NCI-H128 (cell line): Measurements from ENCODE around the gene DPYSL3.
"Not testable (repeated sequence)": the region's sequence is repeated elsewhere in the genome, so short reads cannot be mapped to it uniquely, and the experiment has no call there.

Experiments
- DNase-seq: peaks from one replicate; lab custom pipeline; 2025; ENCODE audit not compliant: unreplicated experiment; lab: John Stamatoyannopoulos, UW

Gene DPYSL3

DNA sequence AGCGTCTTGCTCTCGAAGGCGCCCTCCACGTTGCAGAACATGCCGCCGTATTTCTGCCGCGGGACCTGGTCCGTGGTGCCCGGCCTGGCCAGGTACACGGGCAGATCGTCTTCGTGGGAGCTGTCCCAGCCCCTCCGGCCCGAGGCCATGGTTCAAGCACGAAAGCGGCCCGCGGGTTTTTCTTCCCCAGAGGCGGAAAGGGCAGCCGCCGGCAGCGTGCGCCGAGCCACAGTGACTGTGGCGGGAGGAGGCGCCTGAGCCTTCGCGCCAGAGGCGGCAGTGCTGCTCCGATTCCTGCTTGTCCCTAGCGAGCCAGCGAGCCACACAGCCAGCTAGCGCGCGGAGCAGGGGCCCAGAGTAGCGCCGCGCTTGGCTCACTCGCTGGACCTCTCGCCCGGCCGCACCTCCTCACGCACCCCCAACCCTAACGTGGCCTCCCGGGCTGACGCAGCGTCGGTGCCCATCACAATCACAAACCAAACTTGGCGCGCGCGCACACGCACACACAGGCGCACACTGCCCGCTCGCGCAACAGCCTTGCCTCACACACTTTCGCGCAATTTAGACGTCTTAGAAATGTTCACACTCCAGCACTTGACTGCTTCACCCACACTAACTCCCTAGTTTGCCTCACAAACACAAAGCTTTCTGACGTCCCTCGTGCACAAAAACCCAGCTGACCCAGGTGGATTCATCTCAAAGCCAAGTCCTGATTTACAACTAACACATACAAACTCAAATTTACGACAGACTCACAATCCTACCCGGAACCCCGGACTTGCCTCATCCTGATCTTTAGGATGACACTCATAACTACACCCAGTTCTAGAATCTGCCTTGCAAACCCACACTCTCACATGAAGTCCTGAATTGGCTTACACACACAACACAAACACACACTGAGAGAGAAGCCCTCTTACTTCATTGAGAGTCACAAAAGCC, at the start of gene DPYSL3:
Gene DPYSL3 (minus strand): TSS at position 359 of the 942 bp plus-strand sequence. CDS start 210 bp downstream, at position 149.
- no peak for DNase-seq

DNA sequence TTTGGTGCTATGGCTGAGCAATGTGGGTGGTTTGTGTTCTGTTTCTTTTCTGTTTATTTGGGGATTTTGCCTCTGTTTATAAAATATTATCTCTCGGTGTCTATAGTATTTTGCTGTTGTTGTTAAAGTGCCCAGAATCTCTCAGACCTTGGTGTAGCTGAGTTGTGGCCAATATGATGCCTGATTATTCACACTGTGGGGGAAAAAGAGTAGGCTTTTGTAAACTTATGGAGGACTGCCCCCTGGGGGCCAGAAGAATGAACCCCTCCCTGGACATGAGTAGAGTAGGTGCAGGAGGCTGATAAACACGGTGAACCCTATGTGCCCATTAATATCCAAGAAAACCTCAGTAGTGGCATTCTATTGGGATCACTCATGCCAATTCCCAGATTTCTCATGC, 49.0 kb upstream of the DPYSL3 start:
- no peak for DNase-seq

DNA sequence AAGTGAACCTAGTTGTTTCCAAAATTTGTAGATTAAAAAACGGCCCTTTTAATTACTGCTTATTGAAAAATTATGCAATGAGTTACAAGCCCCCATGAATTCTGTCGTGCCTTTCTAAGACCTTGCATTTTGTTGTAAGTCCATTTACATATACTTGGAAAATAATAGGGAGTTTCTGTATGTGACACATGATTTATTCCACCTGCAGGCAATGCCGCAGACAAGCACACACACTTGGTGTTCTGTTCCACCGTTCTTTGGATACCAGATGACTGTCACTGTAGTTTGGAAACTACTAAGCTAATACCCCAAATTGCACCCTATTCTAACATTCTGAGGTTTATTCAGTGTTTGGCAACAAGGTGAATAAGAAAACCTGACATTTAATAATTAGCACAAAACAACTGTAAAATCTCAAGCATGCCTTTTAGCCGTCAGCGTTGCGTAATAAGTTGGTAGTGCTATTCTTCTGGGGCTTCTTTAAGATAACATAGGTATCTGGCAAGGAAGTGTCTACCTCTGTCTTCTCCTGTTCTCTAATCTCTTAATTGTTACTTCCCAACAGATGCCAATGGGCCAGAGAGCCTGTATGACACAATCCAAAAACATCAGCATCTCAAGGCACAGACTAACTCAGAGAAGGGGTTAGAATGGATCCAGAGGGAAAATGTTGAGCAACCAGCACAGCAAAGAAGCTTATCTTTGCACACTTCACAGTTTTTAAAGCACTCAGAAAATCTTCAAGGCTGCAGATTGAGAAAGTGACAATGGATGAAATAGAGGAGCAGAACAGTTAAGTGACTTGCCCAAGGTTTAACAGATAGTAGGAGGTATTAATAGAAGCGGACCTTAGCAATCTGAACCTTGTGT, 48.2 kb upstream of the DPYSL3 start:
- DNase-seq: no peak

DNA sequence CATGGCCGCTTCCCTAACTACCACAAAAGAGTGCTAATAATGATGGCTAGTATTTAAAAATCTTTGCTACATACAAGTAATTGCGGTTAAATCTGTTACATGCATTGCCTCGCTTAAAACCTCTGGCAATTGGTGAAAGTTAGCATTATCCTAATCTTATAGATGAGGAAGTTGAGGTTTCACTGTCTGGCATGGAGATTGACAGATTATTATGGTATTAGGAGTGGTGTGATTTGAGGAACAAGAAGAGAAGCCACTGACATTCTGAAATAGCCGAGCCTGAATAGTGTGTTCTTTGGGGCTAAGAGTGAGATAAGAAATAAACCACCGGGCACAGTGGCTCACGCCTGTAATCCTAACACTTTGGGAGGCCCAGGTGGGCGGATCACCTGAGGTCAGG, 45.3 kb upstream of the DPYSL3 start:
- DNase-seq: no peak

DNA sequence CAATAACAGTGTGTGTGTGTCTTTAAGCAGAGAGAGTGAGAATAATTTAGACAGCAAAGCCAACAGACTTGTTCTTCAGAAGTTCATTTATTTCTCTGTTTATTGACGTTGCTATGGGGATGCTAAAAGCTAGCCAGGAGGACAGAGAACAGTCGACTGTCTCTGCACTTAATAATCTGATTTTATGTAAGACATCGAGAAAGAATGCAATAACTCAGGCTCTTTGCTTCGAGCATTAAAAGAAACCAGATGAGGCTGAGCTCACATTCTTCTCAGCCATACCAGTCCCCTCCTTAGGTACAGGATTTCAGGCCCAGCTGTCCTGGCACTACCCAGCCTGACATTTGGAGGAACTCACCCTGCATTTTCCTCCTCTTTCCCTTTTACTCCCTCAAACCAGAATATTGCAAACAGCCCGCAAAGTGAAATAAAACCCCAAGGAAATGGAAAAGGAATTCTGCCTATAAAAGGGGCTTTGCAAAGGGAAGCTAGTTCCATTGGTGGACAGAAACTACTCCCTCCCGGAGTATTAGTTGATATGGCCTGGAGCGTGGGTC, 44.5 kb upstream of the DPYSL3 start:
- DNase-seq: no peak

DNA sequence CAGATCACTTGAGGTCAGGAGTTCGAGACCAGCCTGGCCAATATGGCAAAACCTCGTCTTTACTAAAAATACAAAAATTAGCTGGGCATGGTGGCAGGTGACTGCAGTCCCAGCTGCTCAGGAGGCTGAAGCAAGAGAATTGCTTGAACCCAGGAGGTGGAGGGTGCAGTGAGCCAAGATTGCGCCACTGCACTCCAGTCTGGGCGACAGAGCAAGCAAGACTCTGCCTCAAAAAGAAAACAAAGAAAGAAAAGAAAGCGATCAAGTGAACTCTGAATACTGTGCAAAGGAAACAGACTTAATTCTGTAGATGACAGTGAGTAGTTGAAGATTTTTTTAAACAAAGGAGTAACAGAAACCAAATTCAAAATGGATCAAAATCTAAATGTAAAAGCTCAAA, 43.9 kb upstream of the DPYSL3 start:
- not testable (repeated sequence) for DNase-seq

DNA sequence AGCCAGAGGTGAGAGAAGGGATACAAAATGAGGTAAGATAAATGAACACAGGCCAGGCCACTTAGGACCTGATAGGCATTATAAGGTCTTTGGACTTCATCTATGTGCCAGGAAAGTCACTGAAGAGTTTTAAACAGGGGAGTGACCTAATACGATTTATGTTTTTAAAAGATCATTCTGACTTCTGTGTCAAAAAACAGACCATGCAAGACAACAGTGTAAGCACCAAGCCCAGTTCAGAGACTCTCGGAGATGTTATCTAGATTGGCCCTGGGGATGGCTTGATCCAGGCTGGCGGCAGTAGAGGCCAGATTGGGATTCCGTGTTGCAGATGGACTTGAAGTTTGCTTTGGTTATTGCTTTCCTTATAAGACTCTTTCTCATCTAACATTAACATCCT, 43.0 kb upstream of the DPYSL3 start:
- DNase-seq: no peak

DNA sequence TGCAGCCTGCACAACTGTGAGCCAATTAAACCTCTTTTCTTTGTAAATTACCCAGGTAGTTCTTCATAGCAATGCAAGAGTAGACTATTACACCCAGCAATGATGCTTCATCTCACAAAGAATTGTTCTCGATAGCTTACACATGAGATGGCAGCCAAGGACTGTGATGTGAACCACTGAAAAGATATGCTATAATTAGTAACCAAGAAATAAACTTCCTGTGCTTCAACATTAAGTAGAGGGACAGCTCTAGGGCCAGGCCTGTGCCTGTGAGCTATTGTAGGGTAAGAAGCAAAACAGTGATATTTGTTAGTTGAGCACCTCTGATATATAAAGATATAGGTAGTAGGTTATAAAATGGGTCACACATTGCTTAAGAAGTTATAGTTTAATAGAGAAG, 41.8 kb upstream of the DPYSL3 start:
- DNase-seq: no peak

DNA sequence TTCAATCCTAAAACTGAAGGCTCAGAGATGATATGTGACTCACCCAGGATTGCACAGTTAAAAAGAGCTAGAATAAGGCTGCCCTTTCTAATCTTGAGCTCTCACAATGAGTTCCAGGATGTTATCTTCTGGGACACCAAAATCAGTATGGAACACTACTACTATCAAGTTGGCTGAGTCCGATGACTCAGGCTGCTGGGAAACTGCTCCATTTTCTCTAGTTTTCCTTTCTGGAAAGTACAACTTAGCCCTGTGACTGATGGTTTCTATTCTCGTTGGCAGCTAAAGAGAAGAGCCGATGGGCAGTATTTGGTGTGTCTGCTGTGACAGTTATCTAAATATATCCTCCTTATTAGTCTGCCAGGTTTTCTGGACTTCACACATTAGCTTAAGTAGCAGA, 37.9 kb upstream of the DPYSL3 start:
- no peak for DNase-seq

DNA sequence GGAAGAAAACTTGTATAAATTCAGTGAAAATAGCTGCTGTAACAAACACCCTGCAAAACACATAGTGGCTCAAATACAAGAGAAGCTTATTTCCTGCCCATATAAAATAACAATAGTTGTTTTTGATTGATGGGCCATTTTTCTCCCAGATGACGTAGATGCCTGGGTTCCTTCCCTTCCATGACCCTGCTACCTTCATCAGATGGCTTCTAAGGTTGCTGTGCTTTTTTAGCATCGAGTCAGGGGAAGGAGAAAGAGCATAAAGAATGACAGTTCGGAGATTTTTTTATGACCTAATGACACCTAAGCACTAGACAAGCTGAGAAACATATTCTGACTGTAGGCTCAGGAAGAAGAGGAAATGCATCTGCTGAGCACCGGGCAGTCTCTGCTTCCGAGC, 34.7 kb upstream of the DPYSL3 start:
- DNase-seq: no peak

DNA sequence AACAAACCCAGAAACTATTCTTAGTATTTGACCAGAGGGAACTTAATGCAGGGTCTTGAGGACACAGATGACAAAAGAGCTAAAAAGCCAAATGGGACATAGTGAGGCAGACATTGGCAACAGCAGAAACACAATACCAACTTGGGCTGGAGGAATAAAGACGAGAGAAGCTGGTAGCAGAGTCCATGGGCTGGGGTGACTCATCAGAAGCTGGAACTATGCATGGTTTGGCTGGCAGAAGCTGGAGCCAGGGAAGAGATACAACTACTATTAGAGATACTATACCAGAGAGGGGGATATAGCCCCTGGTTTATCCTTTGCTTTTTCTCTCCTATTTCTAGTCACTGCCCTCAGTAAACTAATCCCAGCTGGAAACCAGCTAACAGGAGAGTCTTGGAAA, 29.2 kb upstream of the DPYSL3 start:
- DNase-seq: no peak

DNA sequence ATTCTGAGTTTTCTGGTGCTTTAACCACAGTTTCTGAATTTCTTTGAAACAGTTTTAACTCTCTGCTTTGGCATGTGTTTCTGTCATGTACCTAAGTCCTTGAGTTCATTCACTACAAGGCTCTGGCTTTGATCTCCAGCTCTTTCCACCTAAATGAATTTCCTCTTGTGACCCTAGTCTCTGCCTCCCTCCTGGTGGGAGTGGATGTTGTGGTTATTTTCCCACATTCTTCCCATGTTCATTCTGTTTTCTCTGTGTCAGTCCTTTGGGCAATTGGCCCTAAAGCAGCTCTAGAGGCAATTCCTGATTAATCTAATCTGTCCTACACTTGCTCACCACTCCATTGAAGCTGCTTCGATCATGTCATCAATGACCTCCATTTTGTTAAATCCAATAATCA, 28.4 kb upstream of the DPYSL3 start:
- no peak for DNase-seq

DNA sequence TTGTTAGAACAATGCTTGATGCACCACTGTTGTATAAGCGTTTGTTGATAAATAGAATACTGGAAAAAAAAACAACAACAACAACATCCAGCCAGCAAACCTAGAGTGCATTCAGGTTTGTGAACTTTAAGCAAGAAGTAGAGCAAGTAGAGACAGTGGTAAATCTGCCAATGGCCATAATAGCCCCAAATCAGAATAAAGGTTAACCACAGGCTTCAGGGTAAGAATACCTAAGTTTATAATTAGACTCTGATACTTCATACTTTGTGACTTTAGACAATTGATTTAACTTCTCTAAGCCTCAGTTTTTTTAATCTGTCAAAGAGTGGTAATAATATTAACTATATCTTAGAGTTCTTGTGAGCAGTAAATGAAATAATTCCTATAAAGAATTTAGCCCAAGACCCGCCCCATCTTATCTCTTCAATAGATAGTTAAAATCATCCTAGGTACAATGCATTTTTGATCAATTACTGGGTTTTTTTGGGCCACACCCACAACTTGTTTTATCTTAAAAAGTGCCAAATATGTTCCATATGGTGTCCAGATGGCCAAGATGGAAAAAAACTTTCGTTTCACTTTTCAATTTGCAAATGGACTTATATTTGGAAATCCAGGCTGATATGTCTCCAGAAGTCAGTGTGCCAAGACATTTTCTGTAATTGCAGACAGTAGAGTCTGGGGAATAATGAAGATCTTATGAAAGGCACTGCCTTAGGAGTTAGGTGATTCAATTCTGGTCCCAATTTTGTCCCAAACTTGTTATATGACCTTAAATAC, 24.5 kb upstream of the DPYSL3 start:
- DNase-seq: no peak

DNA sequence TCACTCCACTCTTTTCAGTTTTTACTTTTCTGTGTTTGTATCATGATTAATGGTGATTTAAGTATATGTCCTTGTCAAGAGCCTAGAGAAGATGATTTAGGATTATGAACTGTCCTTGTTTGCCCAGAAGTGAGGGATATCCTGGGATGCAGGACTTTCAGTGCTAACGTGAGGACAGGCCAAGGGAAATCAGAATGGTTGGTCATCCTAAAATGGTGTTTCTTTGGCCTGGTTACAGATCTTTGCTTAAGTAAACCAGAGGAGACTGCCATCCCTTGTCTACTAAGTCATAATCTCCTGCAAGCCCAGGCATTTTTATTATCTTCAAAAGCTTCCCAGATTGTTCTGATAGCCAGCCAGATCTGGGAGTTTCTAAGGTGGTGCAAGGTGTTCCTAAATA, 22.3 kb upstream of the DPYSL3 start:
- no peak for DNase-seq

DNA sequence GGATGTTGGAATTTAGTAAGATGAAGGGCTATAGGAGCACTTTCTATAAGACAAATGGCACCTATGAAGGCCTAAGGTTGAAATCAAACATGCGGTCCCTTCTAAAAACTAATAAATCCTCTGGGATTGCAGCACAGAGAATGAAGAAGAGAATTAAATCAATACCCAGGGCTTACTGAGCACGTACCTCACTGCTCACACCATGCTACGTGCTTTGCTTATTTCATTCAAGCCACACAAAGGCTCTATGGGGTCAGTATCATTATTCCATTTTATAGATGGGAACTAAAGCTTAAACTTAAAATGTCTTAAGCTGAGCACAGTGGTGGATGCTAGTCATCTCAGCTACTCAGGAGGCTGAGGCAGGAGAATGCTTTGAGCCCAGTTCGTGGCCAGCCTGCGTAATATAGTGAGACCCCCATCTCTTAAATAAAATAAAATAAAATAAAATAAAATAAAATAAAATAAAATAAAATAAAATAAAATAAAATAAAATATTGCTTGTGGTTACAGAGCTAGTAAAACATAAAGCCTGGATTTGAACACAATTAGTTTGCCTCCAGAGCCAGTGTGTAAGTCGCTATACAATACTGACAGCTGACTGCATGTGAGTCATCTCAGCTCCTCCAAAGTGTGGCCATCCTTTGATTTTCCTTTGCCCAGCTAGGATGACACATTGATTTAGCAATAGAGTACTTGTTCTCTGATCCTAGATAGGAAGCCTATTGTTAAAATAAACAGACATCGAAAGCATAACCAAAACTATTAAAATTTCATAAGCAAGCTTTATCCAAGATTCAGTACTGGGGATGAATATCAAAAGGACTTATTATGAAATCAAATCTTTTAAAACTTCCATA, 20.9 kb upstream of the DPYSL3 start:
- no peak for DNase-seq

DNA sequence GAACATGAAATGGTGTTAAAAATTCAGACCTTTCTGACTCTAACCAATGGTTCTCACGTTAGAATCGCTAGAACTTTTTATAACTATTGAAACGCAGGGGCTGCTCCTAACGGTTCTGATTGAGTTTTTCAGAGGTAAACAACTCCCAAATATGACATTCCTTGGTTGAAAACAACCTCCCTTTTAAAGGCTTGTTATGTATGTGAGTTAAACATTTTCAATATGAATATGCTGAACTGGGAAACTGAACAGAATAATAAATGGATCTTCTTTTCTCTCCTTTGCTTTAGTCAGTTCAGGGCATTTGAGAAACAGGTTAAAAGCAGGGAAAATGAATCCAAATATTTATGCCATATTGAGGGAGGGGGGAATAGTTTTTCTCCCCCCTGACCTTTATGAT, 13.2 kb upstream of the DPYSL3 start:
- DNase-seq: no peak

DNA sequence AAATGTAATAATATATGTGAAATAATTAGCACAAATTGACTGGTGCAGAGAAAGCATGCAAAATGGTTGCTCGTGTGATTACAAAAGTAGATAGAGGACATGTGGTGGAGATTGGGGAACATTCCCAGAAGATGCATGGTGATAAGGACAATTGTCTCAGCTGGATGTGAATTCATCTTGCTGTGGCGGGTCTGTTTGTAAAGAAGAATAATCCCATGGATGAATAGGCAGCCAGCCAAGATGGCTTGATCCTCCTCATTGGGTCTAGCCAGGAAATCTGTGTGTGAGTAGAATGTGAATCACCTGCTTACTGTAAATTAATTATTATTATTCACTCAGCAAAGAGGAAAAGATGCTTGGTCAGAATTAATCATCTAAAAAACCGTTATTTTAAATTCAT, 12.6 kb upstream of the DPYSL3 start:
- no peak for DNase-seq

DNA sequence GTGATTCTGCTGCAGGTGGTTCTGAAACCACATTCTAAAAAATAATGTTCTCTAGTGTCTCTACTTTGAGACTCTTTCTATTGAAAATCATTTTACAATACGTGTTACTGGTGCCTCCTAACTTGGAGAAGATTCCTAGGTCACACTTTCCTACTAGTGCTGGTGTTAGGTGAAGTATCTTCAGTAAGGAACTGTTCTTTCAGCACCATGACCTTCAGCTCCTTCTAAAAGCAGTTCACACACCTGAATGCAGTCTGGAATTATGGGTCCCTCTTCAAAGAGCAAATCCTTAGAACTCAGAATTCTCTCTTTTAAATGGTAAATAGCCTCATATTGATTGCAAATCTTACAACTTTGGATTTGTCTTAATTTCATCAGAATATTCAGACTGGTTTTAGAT, 10.6 kb upstream of the DPYSL3 start:
- DNase-seq: no peak

DNA sequence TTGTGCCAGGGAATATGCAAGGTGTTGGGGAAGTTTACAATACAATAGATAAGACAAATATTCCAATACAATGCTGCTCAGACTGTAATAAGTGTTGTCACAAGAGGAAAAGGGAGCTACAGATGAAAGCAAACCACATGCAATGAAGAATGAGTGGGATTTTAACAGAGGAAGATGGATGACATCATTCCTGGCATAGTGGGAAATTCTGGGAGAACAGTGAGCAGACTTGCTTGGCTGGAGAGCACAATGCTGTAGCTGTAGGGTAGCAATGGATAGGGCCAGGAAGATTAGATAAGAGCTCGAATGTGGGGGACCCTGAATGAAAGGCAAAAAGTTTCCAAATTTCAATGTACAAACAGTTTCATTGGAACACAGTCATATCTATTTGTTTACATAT, 9.5 kb upstream of the DPYSL3 start:
- DNase-seq: no peak

DNA sequence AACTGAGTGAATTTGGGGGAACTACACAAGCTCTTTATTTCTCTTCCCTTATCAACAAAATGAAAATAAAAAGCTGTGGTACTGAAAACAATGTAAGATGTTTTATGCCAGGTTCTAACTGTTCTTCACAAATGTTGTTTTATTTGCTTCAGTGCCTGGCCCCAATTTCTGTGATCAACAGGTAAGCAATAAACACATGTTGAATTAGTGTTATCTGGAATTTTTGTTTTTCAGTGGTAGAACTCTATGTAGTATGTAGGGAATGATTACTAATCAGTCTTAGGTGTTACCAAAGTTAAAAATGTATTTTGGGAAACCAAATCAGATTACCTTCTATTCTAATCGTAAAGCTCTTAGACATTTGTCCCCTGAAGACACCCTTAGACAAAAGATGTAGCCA, 7.5 kb upstream of the DPYSL3 start:
- DNase-seq: no peak
